B cell (primary cell): Measurements from ENCODE around the gene TOM1L1. TPM values are rescaled to one million over a fixed set of nuclear protein-coding genes. Genes with fewer than 3 reads are reported as not detected.

ENCODE experiments used
- ATAC-seq: fragments of 200-7000 bp; cut with Tn5 transposase; one replicate; pipeline ENCODE4 v1.10.0; 2021; ENCODE audit warnings: low read depth, mild to moderate bottlenecking, moderate number of reproducible peaks, moderate library complexity
- CTCF ChIA-PET: fragments of 350-600 bp; sonication (Branson Sonifier 250); formaldehyde crosslinking; loops from one replicate; lab custom pipeline; 2021; ENCODE audit warnings: antibody characterized with exemption, inconsistent platforms; lab: Charles Lee
- POLR2A ChIA-PET: fragments of 350-600 bp; sonication (Branson Sonifier 250); formaldehyde crosslinking; loops from one replicate; lab custom pipeline; 2021; ENCODE audit warnings: antibody characterized with exemption; lab: Charles Lee
- DNase-seq: peaks from one replicate; pipeline ENCODE4 v3.0.0; 2013
- H2AFZ ChIP-seq: 2 replicates; pipeline ENCODE4 v1.6.1; 2012; ENCODE audit warnings: mild to moderate bottlenecking, low read depth, low read length; ENCODE audit not compliant: insufficient read depth, poor library complexity, severe bottlenecking
- H3K27ac ChIP-seq, 2 donors: 1 replicate in 1 of 2; 2 replicates in 1 of 2; pipeline ENCODE4 v1.5.1; 2012 to 2013; ENCODE audit warnings: low read length in 2 of 2, mild to moderate bottlenecking in 2 of 2, moderate library complexity in 1 of 2
- H3K27me3 ChIP-seq, 4 experiments: fragments of 200-600 bp in 1 of 4; sonication (generic) in 1 of 4; replicated peaks in 1 of 4; 1 replicate in 2 of 4; 2 replicates in 2 of 4; pipeline versions ENCODE4 v1.6.1 to v1.7.0; 2013 to 2016; ENCODE audit warnings: low read length in 3 of 4, mild to moderate bottlenecking in 2 of 4, mixed read lengths in 1 of 4, moderate library complexity in 1 of 4; ENCODE audit not compliant: insufficient read depth in 4 of 4, control insufficient read depth in 3 of 4; ENCODE audit errors: control extremely low read depth in 1 of 4
- H3K36me3 ChIP-seq, 2 experiments: replicated peaks in 1 of 2; 1 replicate in 1 of 2; 2 replicates in 1 of 2; pipeline versions ENCODE4 v1.6.1 to v1.7.1; 2013; ENCODE audit warnings: low read length in 1 of 2; ENCODE audit not compliant: insufficient read depth in 2 of 2, control insufficient read depth in 1 of 2; ENCODE audit errors: control extremely low read depth in 1 of 2, extremely low read depth in 1 of 2
- H3K4me1 ChIP-seq, 2 donors: fragments of 200-600 bp in 1 of 2; sonication (generic) in 1 of 2; 1 replicate in 1 of 2; 2 replicates in 1 of 2; pipeline versions ENCODE4 v1.5.1 to v1.6.1; 2013 to 2017; ENCODE audit warnings: low read length in 2 of 2; ENCODE audit not compliant: control insufficient read depth in 2 of 2, insufficient read depth in 2 of 2
- H3K4me2 ChIP-seq: replicated peaks from 2 replicates; pipeline ENCODE3; 2012; ENCODE audit warnings: mild to moderate bottlenecking, low read depth, low read length; ENCODE audit not compliant: poor library complexity, severe bottlenecking
- H3K4me3 ChIP-seq, 5 experiments: fragments of 200-600 bp in 1 of 5; sonication (generic) in 1 of 5; 1 replicate in 3 of 5; 2 replicates in 2 of 5; pipeline versions ENCODE4 v1.5.1 to v1.7.0; 2011 to 2016; ENCODE audit warnings: low read length in 4 of 5, mild to moderate bottlenecking in 4 of 5, low read depth in 2 of 5, control low read depth in 1 of 5, moderate library complexity in 1 of 5; ENCODE audit not compliant: insufficient read depth in 1 of 5; ENCODE audit errors: control extremely low read depth in 1 of 5, extremely low read depth in 1 of 5
- H3K79me2 ChIP-seq: fragments of 200-600 bp; sonication (generic); one replicate; pipeline ENCODE4 v1.6.0; 2016; ENCODE audit warnings: low read length; ENCODE audit not compliant: control insufficient read depth, insufficient read depth
- H3K9ac ChIP-seq: fragments of 200-600 bp; sonication (generic); 2 replicates; pipeline ENCODE4 v1.6.1; 2017; ENCODE audit warnings: mild to moderate bottlenecking, low read length, moderate library complexity
- H3K9me3 ChIP-seq, 3 donors: one replicate each; pipeline versions ENCODE4 v1.6.1 to v1.7.1; 2013; ENCODE audit warnings: low read length in 2 of 3; ENCODE audit not compliant: control insufficient read depth in 2 of 3, insufficient read depth in 1 of 3; ENCODE audit errors: control extremely low read depth in 1 of 3
- H4K20me1 ChIP-seq: 2 replicates; pipeline ENCODE4 v1.6.0; 2012; ENCODE audit warnings: mild to moderate bottlenecking, low read length; ENCODE audit not compliant: insufficient read depth, control insufficient read depth, poor library complexity, severe bottlenecking
- H3K27ac Mint-ChIP-seq: one replicate; pipeline ENCODE4 v1.8.0; 2021; ENCODE audit warnings: mixed read lengths
- H3K27me3 Mint-ChIP-seq: one replicate; pipeline ENCODE4 v1.8.0; 2021; ENCODE audit warnings: mixed read lengths
- H3K4me1 Mint-ChIP-seq: one replicate; pipeline ENCODE4 v1.8.0; 2021; ENCODE audit warnings: mixed read lengths
- H3K4me3 Mint-ChIP-seq: one replicate; pipeline ENCODE4 v1.8.0; 2021; ENCODE audit warnings: mixed read lengths
- H3K9me3 Mint-ChIP-seq: one replicate; pipeline ENCODE4 v1.8.0; 2022; ENCODE audit warnings: mixed read lengths; ENCODE audit not compliant: insufficient read depth
- CTCF ChIP-seq: fragments of 200-600 bp; IDR thresholded peaks from one replicate; pipeline ENCODE4 v1.8.0; 2022; ENCODE audit warnings: antibody characterized with exemption, mild to moderate bottlenecking
- EZH2 ChIP-seq: IDR thresholded peaks from 2 replicates; pipeline ENCODE4 v1.6.1; 2012; ENCODE audit warnings: borderline replicate concordance, low read depth, mild to moderate bottlenecking, moderate library complexity, low read length; ENCODE audit not compliant: insufficient read depth, poor library complexity, severe bottlenecking
- WGBS: methylation state at CpG from one replicate; pipeline ENCODE4 v1.1.5; 2013; ENCODE audit warnings: missing lambda C conversion rate; ENCODE audit not compliant: insufficient coverage; 5-methylcytosine and 5-hydroxymethylcytosine counted together
- intact Hi-C: fragments of 100-400 bp; cut with micrococcal nuclease; formaldehyde crosslinking; loops from one replicate; pipeline ENCODE4 v1.10.0; 2022
- polyA plus RNA-seq: library from polyadenylated mRNA; depleted of rRNA; stranded (reverse); fragments of >200 nt; gene quantifications from 2 replicates; pipeline ENCODE4 v1.2.3, GENCODE V29; 2012
- total RNA-seq, 2 donors: library from RNA; stranded (reverse); fragments of 120-200 nt in 1 of 2; gene quantifications; 1 replicate in 1 of 2; 2 replicates in 1 of 2; pipeline versions ENCODE4 v1.2.3 to v1.2.4, GENCODE V29; 2013 to 2022

Gene TOM1L1
- total and polyA plus RNA-seq, 2 donors (not counting 1 experiment from before 2014, with no cell fraction given): not detected

DNA sequence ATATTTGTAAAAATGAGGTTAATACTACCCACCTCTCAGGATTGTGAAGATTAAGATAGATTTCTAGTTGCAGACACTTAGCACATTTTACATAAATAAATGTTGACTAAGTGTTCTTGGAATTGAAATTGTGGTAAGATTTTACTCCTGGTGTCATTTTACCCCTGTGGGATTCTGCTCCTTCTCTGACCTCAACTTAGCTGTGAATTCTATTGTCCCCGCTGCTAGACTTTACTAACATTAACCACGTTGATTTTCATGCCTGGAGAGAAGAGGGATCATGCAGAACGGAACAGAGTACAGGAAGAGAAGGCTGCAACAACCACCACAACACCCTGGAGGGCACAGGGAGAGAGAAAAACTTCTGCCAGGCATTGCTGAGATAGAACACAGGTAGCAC is 2.1 kb upstream of the TOM1L1 start:
- intact Hi-C loops: no loop called here
- no peaks in the 10 kb centered on the region for H3K36me3 ChIP-seq
- no peaks in the 10 kb centered on the region for H3K79me2 ChIP-seq
- H3K4me1 ChIP-seq: peaks cover 0 to 7% of the 10 kb centered on the region in 2 donors
- H3K4me1 Mint-ChIP-seq: peaks cover 8% of the 10 kb centered on the region
- H3K9me3 Mint-ChIP-seq: no peaks in the 10 kb centered on the region
- ATAC-seq: no peak
- TF ChIP-seq CTCF (no peak), EZH2 (no peak)
- no peaks in the 10 kb centered on the region for H4K20me1 ChIP-seq
- peaks cover 0 to 19% (median 4%) of the 10 kb centered on the region in 4 experiments for H3K27me3 ChIP-seq
- ChIA-PET POLR2A (no interaction called here), CTCF (no interaction called here)
- peaks cover 48% of the 10 kb centered on the region for H3K27me3 Mint-ChIP-seq
- H3K4me3 Mint-ChIP-seq: no peak overlapping the region
- H3K4me2 ChIP-seq: no peak overlapping the region
- WGBS: no CpG with 5 or more reads among the region's 3 CpGs
- H3K27ac Mint-ChIP-seq: no peak overlapping the region
- peaks cover 0 to 2% (median 0%) of the 10 kb centered on the region in 3 donors for H3K9me3 ChIP-seq
- H3K27ac ChIP-seq: no peak overlapping the region
- H3K9ac ChIP-seq: no peak overlapping the region
- DNase-seq: no peak
- no peak overlapping the region for H3K4me3 ChIP-seq
- no peak overlapping the region for H2AFZ ChIP-seq

GRCh38 chr17:54899201-54899600 is 1.5 kb upstream of the TOM1L1 start:
- WGBS: no CpG with 5 or more reads among the region's 3 CpGs
- H3K36me3 ChIP-seq: no peaks in the 10 kb centered on the region
- TF ChIP-seq CTCF: no peak
- TF ChIP-seq EZH2: no peak
- peaks cover 45% of the 10 kb centered on the region for H3K27me3 Mint-ChIP-seq
- no peaks in the 10 kb centered on the region for H4K20me1 ChIP-seq
- no peak for ATAC-seq
- no peak overlapping the region for H3K4me3 ChIP-seq
- ChIA-PET POLR2A (no interaction called here), CTCF (no interaction called here)
- no peak overlapping the region for H3K27ac Mint-ChIP-seq
- peaks cover 8% of the 10 kb centered on the region for H3K4me1 Mint-ChIP-seq
- no peak for DNase-seq
- peaks cover 0 to 2% (median 0%) of the 10 kb centered on the region in 3 donors for H3K9me3 ChIP-seq
- intact Hi-C loops: no loop called here
- H3K4me3 Mint-ChIP-seq: no peak overlapping the region
- no peak overlapping the region for H2AFZ ChIP-seq
- no peak overlapping the region for H3K9ac ChIP-seq
- no peak overlapping the region for H3K27ac ChIP-seq
- no peaks in the 10 kb centered on the region for H3K79me2 ChIP-seq
- peaks cover 0 to 19% (median 4%) of the 10 kb centered on the region in 4 experiments for H3K27me3 ChIP-seq
- H3K9me3 Mint-ChIP-seq: no peaks in the 10 kb centered on the region
- peaks cover 0 to 7% of the 10 kb centered on the region in 2 donors for H3K4me1 ChIP-seq
- H3K4me2 ChIP-seq: no peak overlapping the region
